ENCODE results near the gene ETNPPL. TPM values are rescaled to one million over a fixed set of nuclear protein-coding genes. Genes with fewer than 3 reads are reported as not detected.

The ETNPPL gene
- total RNA-seq, 1 experiment from 2014 or later = not detected

DNA sequence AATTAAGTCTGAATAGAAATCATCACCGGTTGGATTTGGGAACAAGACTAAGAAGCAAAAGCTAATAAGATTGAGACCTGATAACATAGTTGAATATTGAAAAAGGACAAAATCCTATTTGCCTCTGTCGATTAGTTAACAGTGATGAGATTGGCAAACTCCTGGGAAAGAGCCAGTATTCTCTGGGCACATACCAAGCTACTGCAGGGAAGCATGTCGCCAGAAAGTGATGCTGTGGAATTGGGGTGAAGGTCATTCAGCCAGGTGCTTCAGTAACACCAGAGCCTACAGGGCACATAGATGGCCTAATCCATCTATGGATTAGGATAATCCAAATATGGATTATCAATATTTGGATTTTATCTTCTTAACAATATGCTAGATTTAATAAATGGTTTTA is 68.4 kb downstream of the ETNPPL start:
- Histone ChIP-seq H3K9me3 (ENCODE audit: insufficient read depth, low read depth) (no peaks in the 10 kb centered on the region), H3K4me1 (replicated peaks; ENCODE audit: insufficient read depth) (no peaks in the 10 kb centered on the region), H3K27ac (no peak overlapping the region), H4K20me1 (ENCODE audit: insufficient read depth) (no peaks in the 10 kb centered on the region), H3K27me3 (ENCODE audit: insufficient read depth, low read depth) (no peaks in the 10 kb centered on the region), H3K9me2 (ENCODE audit: insufficient read depth) (no peaks in the 10 kb centered on the region), H3K4me2 (no peak overlapping the region), H2AFZ (no peak overlapping the region), H3K79me2 (ENCODE audit: low read depth) (no peaks in the 10 kb centered on the region), H3K36me3 (ENCODE audit: low read depth) (no peaks in the 10 kb centered on the region), H3K4me3 (no peak overlapping the region), H3F3A (ENCODE audit: insufficient read depth, low read depth) (no peaks in the 10 kb centered on the region)
- intact Hi-C loops (cut with micrococcal nuclease; ENCODE audit: unreplicated experiment) = no loop called here
- no peak for TF ChIP-seq EZH2 (IDR thresholded peaks at IDR 0.05; ENCODE audit: low read depth)
- CTCF ChIA-PET = no interaction called here
- DNase-seq = no peak
- POLR2A ChIA-PET (ENCODE audit: unreplicated experiment) = no interaction called here
- BruUV-seq (replicated peaks) = no TSS peak

GRCh38 chr4:108693819-108694218 is 69.0 kb downstream of the ETNPPL start:
- Histone ChIP-seq H3K9me2 (ENCODE audit: insufficient read depth) (no peaks in the 10 kb centered on the region), H3K4me1 (replicated peaks; ENCODE audit: insufficient read depth) (no peaks in the 10 kb centered on the region), H3K36me3 (ENCODE audit: low read depth) (no peaks in the 10 kb centered on the region), H3K79me2 (ENCODE audit: low read depth) (no peaks in the 10 kb centered on the region), H3K27ac (no peak overlapping the region), H4K20me1 (ENCODE audit: insufficient read depth) (no peaks in the 10 kb centered on the region), H3K9me3 (ENCODE audit: insufficient read depth, low read depth) (no peaks in the 10 kb centered on the region), H3K27me3 (ENCODE audit: insufficient read depth, low read depth) (no peaks in the 10 kb centered on the region), H3F3A (ENCODE audit: insufficient read depth, low read depth) (no peaks in the 10 kb centered on the region), H2AFZ (no peak overlapping the region), H3K4me3 (no peak overlapping the region), H3K4me2 (no peak overlapping the region)
- DNase-seq = no peak
- ChIA-PET POLR2A (ENCODE audit: unreplicated experiment) (no interaction called here), CTCF (no interaction called here)
- TF ChIP-seq CTCF (conservative IDR thresholded peaks at IDR 0.05) = no peak
- intact Hi-C loops (cut with micrococcal nuclease; ENCODE audit: unreplicated experiment) = no loop called here
- BruUV-seq (replicated peaks) = no TSS peak

DNA sequence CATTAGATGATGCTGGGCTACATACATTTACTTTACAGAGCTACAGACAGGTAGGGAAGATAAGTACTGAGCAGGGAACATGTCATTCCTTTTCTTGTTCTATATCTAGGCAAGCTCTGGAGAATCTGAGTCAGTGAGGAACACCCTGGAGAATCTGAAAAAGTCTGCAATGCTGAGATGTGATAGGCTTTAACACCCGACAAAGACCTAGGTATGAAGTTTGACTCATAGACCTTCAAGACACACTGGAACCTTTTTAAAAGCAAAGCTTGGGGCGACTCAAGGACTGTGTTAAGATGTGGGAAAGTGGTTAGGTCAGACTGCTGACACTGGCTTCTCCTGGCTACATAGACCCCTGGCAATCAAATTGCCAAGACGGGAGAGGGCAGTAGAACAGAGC is 69.6 kb downstream of the ETNPPL start:
- CTCF ChIA-PET = no interaction called here
- Histone ChIP-seq H3K4me2 (no peak overlapping the region), H2AFZ (no peak overlapping the region), H3F3A (ENCODE audit: insufficient read depth, low read depth) (no peaks in the 10 kb centered on the region), H3K36me3 (ENCODE audit: low read depth) (no peaks in the 10 kb centered on the region), H3K4me1 (replicated peaks; ENCODE audit: insufficient read depth) (no peaks in the 10 kb centered on the region), H3K9me3 (ENCODE audit: insufficient read depth, low read depth) (no peaks in the 10 kb centered on the region), H3K9me2 (ENCODE audit: insufficient read depth) (no peaks in the 10 kb centered on the region), H3K4me3 (no peak overlapping the region), H3K79me2 (ENCODE audit: low read depth) (no peaks in the 10 kb centered on the region), H3K27ac (no peak overlapping the region), H4K20me1 (ENCODE audit: insufficient read depth) (no peaks in the 10 kb centered on the region), H3K27me3 (ENCODE audit: insufficient read depth, low read depth) (no peaks in the 10 kb centered on the region)
- intact Hi-C loops (cut with micrococcal nuclease; ENCODE audit: unreplicated experiment) = no loop called here
- DNase-seq = no peak
- POLR2A ChIA-PET (ENCODE audit: unreplicated experiment) = no interaction called here
- BruUV-seq (replicated peaks) = no TSS peak
- TF ChIP-seq CTCF (conservative IDR thresholded peaks at IDR 0.05) = no peak
- TF ChIP-seq EZH2 (IDR thresholded peaks at IDR 0.05; ENCODE audit: low read depth) = no peak

Other genes with a start within 250 kb of the ETNPPL start
- 672 and 676 TPM in 2 replicates for gene RPL34, start 142.5 kb downstream of the ETNPPL start, total RNA-seq (2021)
- 53.5 and 61.7 TPM in 2 replicates for gene OSTC, start 112.5 kb downstream of the ETNPPL start, total RNA-seq (2021)

Measured in PC-9 (cell line).